HL-60 (cell line): ENCODE data around the gene RPH3AL.

Source experiments
- DNase-seq, 2 experiments: peaks; one replicate each; pipeline ENCODE4 v3.0.0-alpha.2; 2010 to 2020; ENCODE audit warnings: low read depth in 1 of 2, low spot score in 1 of 2
- H3K27ac ChIP-seq: fragments of 250-450 bp; sonication (Bioruptor Pico); replicated peaks from 2 replicates; pipeline ENCODE4 v1.5.1; 2020; ENCODE audit warnings: mild to moderate bottlenecking, moderate library complexity
- H3K27me3 ChIP-seq: fragments of 250-450 bp; sonication (Bioruptor Pico); 2 replicates; pipeline ENCODE4 v1.5.1; 2021; ENCODE audit warnings: mild to moderate bottlenecking, moderate library complexity; ENCODE audit not compliant: insufficient read depth, poor library complexity, severe bottlenecking
- H3K4me3 ChIP-seq: replicated peaks from 2 replicates; pipeline ENCODE4 v1.5.1; 2011; ENCODE audit warnings: mild to moderate bottlenecking, control low read depth, low read length; ENCODE audit not compliant: insufficient read depth
- CTCF ChIP-seq: IDR thresholded peaks from one replicate; pipeline ENCODE4 v1.5.1; 2011; ENCODE audit warnings: low read length, control low read depth, inconsistent platforms; ENCODE audit not compliant: insufficient read depth
- GABPA ChIP-seq: IDR thresholded peaks from 2 replicates; pipeline ENCODE4 v1.6.1; 2012; ENCODE audit warnings: low read depth
- POLR2AphosphoS5 ChIP-seq: IDR thresholded peaks from 2 replicates; pipeline ENCODE4 v1.6.1; 2012; ENCODE audit warnings: low read depth
- REST ChIP-seq: IDR thresholded peaks from 2 replicates; pipeline ENCODE4 v1.6.1; 2012; ENCODE audit warnings: low read depth; ENCODE audit not compliant: insufficient replicate concordance
- SPI1 ChIP-seq: IDR thresholded peaks from 2 replicates; pipeline ENCODE4 v1.6.1; 2012; ENCODE audit warnings: low read depth, mild to moderate bottlenecking, borderline replicate concordance

The RPH3AL gene

GRCh38 chr17:327971-328370, 24.6 kb downstream of the RPH3AL start:
- no peaks in the 10 kb centered on the region for H3K27me3 ChIP-seq
- no peak overlapping the region for H3K27ac ChIP-seq
- H3K4me3 ChIP-seq, result no peak overlapping the region
- TF ChIP-seq GABPA, result no peak
- no peak for TF ChIP-seq POLR2AphosphoS5
- no peak for TF ChIP-seq SPI1
- no peak for TF ChIP-seq CTCF
- TF ChIP-seq REST, result no peak
- DNase-seq, result no peak

- TF ChIP-seq SPI1 (no peak), REST (no peak), CTCF (no peak), POLR2AphosphoS5 (no peak), GABPA (no peak)
- Histone ChIP-seq H3K27ac (no peak overlapping the region), H3K27me3 (no peaks in the 10 kb centered on the region), H3K4me3 (no peak overlapping the region)
- DNase-seq, result no peak
Observed at GRCh38 chr17:327296-327695, 25.3 kb downstream of the RPH3AL start.

- TF ChIP-seq SPI1 (no peak), POLR2AphosphoS5 (no peak), REST (no peak), CTCF (no peak), GABPA (no peak)
- Histone ChIP-seq H3K4me3 (no peak overlapping the region), H3K27ac (no peak overlapping the region), H3K27me3 (no peaks in the 10 kb centered on the region)
- no peak for DNase-seq
Observed at GRCh38 chr17:326010-326621, 26.5 kb downstream of the RPH3AL start.
